Right cardiac atrium (tissue), 5 donors: ENCODE measurements around the gene SPRY1. TPM values are rescaled to one million over a fixed set of nuclear protein-coding genes. Genes with fewer than 3 reads are reported as not detected.

Experiments used
- ATAC-seq, 2 donors: fragments of 200-7000 bp; cut with Tn5 transposase; one replicate each; pipeline versions ENCODE4 v1.8.0 to v1.9.1; 2020; ENCODE audit warnings: moderate library complexity in 2 of 2, mild to moderate bottlenecking in 1 of 2
- DNase-seq, 3 donors: peaks; one replicate each; pipeline ENCODE4 v3.0.0-alpha.2; 2020
- H3K27ac ChIP-seq: one replicate; pipeline ENCODE4 v1.5.1; 2013; ENCODE audit warnings: mild to moderate bottlenecking, low read length, control low read depth, moderate library complexity
- H3K27me3 ChIP-seq: one replicate; pipeline ENCODE4 v1.6.1; 2013; ENCODE audit not compliant: control insufficient read depth, insufficient read depth
- H3K4me1 ChIP-seq: one replicate; pipeline ENCODE4 v1.6.1; 2013; ENCODE audit warnings: low read length; ENCODE audit not compliant: control insufficient read depth, insufficient read depth
- H3K4me3 ChIP-seq: one replicate; pipeline ENCODE4 v1.5.1; 2013; ENCODE audit warnings: low read length, control low read depth
- H3K9me3 ChIP-seq: one replicate; pipeline ENCODE4 v1.6.1; 2013; ENCODE audit warnings: low read length; ENCODE audit not compliant: control insufficient read depth
- WGBS: extraction: QIAGEN DNeasy Blood & Tissue Kit; methylation state at CpG from one replicate; pipeline ENCODE4 v1.1.7; 2013; 5-methylcytosine and 5-hydroxymethylcytosine counted together
- intact Hi-C, 4 donors: fragments of 100-400 bp; cut with DNase I; formaldehyde crosslinking; loops; one replicate each; pipeline versions ENCODE4 v1.11.0 to v1.14.0; 2022 to 2023
- polyA plus RNA-seq: library from polyadenylated mRNA; stranded (reverse); fragments of 200-250 nt; gene quantifications from one replicate; pipeline ENCODE4 v1.2.3, GENCODE V29; 2013
- total RNA-seq, 4 donors: library from RNA; stranded (reverse); fragmentation: NEBNext Ultra II Directional; extraction: Animal tissue kit (Norgen Biotek cat#: 25700); gene quantifications; one replicate each; pipeline ENCODE4 v1.2.1, GENCODE V29; 2021
- donor health status: healthy with polysubstance abuse.
- donor health status: DM: no; HTN: yes; CAD: no.
- donor health status: DM: no; HTN: no; CAD: no.
- donor health status: DM: no; HTN: yes; CAD: no; lungs with severe emphysema.
- donor health status: DM: yes; HTN: yes; CAD: no.

SPRY1 gene
- total and polyA plus RNA-seq, 5 donors: 21.3 to 60.4 (median 42.0) TPM

- intact Hi-C loops: no loop called here
- no peaks in the 10 kb centered on the region for H3K4me1 ChIP-seq
- DNase-seq (no peak), ATAC-seq (no peak)
- no peak overlapping the region for H3K4me3 ChIP-seq
- H3K27me3 ChIP-seq: no peaks in the 10 kb centered on the region
- no peaks in the 10 kb centered on the region for H3K9me3 ChIP-seq
- H3K27ac ChIP-seq: no peak overlapping the region
- WGBS: 91% methylated on average over 5 of the region's 5 CpGs
These were observed 27.2 kb downstream of the SPRY1 start for GRCh38 chr4:123423819-123424218.

DNA sequence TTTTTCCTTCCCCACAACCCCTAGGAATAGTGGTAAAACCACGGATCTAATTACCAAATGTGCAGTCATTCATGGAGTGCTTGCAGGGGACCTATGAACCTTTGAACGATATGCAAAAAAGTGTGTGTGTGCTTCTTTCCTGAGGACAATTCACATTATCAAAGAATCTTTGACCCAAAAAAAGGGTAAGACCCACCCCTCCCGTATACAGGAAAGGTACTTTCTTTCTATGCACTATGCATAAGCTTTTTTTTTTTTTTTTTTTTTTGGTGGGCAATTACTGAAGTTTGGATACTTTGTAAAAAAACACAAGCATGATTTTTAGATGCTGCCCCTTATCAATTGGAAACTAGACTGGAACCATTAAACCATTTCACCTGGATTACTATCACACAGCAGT, 31.4 kb downstream of the SPRY1 start:
- ATAC-seq (no peak), DNase-seq (no peak)
- 92% methylated on average over 3 of the region's 3 CpGs for WGBS
- Histone ChIP-seq H3K4me1 (no peaks in the 10 kb centered on the region), H3K4me3 (no peak overlapping the region), H3K9me3 (no peaks in the 10 kb centered on the region), H3K27me3 (no peaks in the 10 kb centered on the region), H3K27ac (no peak overlapping the region)
- intact Hi-C loops: no loop called here

DNA sequence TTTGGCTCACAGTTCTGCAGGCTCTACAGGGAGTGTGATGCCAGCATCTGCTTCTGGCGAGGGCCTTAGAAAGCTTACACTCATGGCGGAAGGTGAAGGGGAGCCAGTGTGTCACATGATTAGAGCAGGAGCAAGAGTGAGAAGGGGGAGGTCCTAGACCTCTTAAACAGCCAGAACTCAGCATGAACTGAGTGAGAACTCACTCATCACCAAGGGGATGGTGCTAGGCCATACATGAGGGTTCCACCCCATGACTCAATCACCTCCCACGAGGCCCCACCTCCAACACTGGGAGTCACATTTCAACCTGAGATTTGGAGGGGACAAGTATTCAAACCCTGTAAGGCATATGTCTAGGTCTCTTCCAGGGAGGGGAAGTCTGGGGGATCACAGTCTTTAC, 33.4 kb downstream of the SPRY1 start:
- H3K4me1 ChIP-seq: no peaks in the 10 kb centered on the region
- DNase-seq (no peak), ATAC-seq (no peak)
- no peak overlapping the region for H3K4me3 ChIP-seq
- 97% methylated on average over 3 of the region's 3 CpGs for WGBS
- intact Hi-C loops: no loop called here
- H3K27me3 ChIP-seq: no peaks in the 10 kb centered on the region
- H3K27ac ChIP-seq: no peak overlapping the region
- no peaks in the 10 kb centered on the region for H3K9me3 ChIP-seq

DNA sequence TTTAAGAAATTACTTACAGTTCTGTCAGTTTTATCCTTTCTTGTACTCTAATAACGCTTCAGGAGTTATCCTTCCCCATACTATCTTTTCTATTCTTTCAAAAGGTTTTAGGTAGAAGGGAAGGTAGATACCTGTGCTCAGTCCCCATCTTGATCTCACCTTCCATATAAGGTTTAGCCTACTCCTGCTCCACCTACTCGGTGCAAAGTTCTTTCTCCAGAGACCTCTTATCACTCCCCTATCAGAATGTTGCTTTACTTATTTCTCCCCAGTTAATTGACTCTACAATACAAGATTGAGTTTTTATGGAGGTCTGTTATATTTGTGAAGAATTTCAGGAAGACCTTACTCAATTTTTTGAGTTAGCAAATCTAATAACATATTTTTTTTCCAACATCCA, 33.9 kb downstream of the SPRY1 start:
- Histone ChIP-seq H3K27ac (no peak overlapping the region), H3K4me3 (no peak overlapping the region), H3K9me3 (no peaks in the 10 kb centered on the region), H3K4me1 (no peaks in the 10 kb centered on the region), H3K27me3 (no peaks in the 10 kb centered on the region)
- ATAC-seq (no peak), DNase-seq (no peak)
- intact Hi-C loops: no loop called here
- WGBS: 81% methylated on average over 2 of the region's 2 CpGs

DNA sequence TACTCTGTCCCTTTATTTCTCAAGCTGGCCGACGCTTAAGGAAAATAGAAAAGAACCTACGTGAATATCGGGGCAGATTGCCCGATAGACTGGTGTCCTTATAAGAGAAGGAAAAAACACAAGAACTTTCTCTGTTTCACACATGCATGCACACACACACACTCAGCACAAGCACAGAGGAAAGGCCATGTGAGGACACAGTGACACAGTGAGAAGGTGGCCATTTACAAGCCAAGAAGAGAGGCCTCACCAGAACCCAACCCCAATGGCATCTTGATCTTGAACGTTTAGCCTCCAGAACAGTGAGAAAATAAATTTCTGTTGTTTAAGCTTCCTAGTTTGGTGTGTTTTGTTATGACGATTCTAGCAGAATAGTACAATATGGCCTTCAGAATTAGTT, 37.0 kb downstream of the SPRY1 start:
- no peaks in the 10 kb centered on the region for H3K4me1 ChIP-seq
- no peak for DNase-seq
- no peaks in the 10 kb centered on the region for H3K27me3 ChIP-seq
- H3K4me3 ChIP-seq: no peak overlapping the region
- ATAC-seq: no peak
- intact Hi-C loops: no loop called here
- 94% methylated on average over 7 of the region's 7 CpGs for WGBS
- no peak overlapping the region for H3K27ac ChIP-seq
- no peaks in the 10 kb centered on the region for H3K9me3 ChIP-seq

DNA sequence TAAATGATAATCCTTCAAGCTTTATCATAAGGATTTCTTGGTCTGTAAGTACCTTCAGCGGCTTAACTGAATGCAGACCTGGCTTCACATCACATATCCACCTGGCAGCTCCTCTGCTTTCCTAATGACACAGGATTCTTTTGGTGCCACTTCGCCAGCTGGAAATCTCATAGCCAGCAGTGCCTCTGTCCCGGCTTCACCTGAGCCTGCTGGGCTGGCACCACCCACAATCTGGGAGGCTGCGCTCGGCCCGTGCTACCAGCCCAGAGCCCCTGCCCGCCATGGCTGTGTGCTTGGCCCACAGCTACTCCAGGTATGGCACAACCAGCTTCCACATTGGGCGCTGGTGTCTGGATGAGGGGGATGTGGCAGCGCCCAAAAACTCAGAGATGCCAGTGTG, 37.4 kb downstream of the SPRY1 start:
- Histone ChIP-seq H3K9me3 (no peaks in the 10 kb centered on the region), H3K4me1 (no peaks in the 10 kb centered on the region), H3K4me3 (no peak overlapping the region), H3K27ac (no peak overlapping the region), H3K27me3 (no peaks in the 10 kb centered on the region)
- WGBS: over 99% methylated on average over 9 of the region's 9 CpGs
- ATAC-seq (no peak), DNase-seq (no peak)
- intact Hi-C loops: no loop called here

GRCh38 chr4:123435246-123436113, 38.9 kb downstream of the SPRY1 start:
- WGBS: 96% methylated on average over 43 of the region's 43 CpGs
- Histone ChIP-seq H3K4me1 (no peaks in the 10 kb centered on the region), H3K27me3 (no peaks in the 10 kb centered on the region), H3K9me3 (no peaks in the 10 kb centered on the region), H3K27ac (no peak overlapping the region), H3K4me3 (no peak overlapping the region)
- peak in 1 of 3 donors; percentile 44 for DNase-seq
- ATAC-seq: peak; percentile 18 to 41
- intact Hi-C loops: no loop called here

- ATAC-seq (peak in 1 of 2 donors; percentile 34), DNase-seq (no peak)
These were observed 41.4 kb downstream of the SPRY1 start for GRCh38 chr4:123438031-123438430.

GRCh38 chr4:123443401-123444289, 47.0 kb downstream of the SPRY1 start:
- H3K4me1 ChIP-seq: no peaks in the 10 kb centered on the region
- peak overlapping the region; percentile 32 for H3K27ac ChIP-seq
- DNase-seq (peak in 1 of 3 donors; percentile 58), ATAC-seq (peak; percentile 36 to 51)
- H3K4me3 ChIP-seq: peak overlapping the region; percentile 16
- 29% methylated on average over 5 of the region's 5 CpGs for WGBS
- no peaks in the 10 kb centered on the region for H3K27me3 ChIP-seq
- H3K9me3 ChIP-seq: no peaks in the 10 kb centered on the region
- intact Hi-C loops: no loop called here

More at GRCh38 chr4:123438031-123438430, 41.4 kb downstream of the SPRY1 start:
- Histone ChIP-seq H3K27me3 (no peaks in the 10 kb centered on the region), H3K4me1 (no peaks in the 10 kb centered on the region), H3K9me3 (no peaks in the 10 kb centered on the region), H3K4me3 (no peak overlapping the region), H3K27ac (no peak overlapping the region)
- intact Hi-C loops: no loop called here
- WGBS: 53% methylated on average over 3 of the region's 3 CpGs

- DNase-seq (peak; percentile 37 to 75 (median 61)), ATAC-seq (peak; percentile 90)
- 16% methylated on average over 10 of the region's 10 CpGs for WGBS
- Histone ChIP-seq H3K27me3 (no peaks in the 10 kb centered on the region), H3K4me1 (no peaks in the 10 kb centered on the region), H3K9me3 (no peaks in the 10 kb centered on the region), H3K27ac (peak overlapping the region; percentile 1), H3K4me3 (peak overlapping the region; percentile 16)
- intact Hi-C loops: no loop called here
These were observed 47.7 kb downstream of the SPRY1 start for GRCh38 chr4:123444290-123444731.

GRCh38 chr4:123446865-123447474, 50.4 kb downstream of the SPRY1 start:
- no peak overlapping the region for H3K27ac ChIP-seq
- 60% methylated on average over 6 of the region's 6 CpGs for WGBS
- no peak for ATAC-seq

More at GRCh38 chr4:123446865-123447474, 50.4 kb downstream of the SPRY1 start:
- Histone ChIP-seq H3K4me1 (no peaks in the 10 kb centered on the region), H3K4me3 (no peak overlapping the region), H3K9me3 (no peaks in the 10 kb centered on the region), H3K27me3 (no peaks in the 10 kb centered on the region)
- intact Hi-C loops: no loop called here
- no peak for DNase-seq
